PC-3 (cell line): ENCODE measurements around the gene PLXNA3. TPM values are rescaled to one million over a fixed set of nuclear protein-coding genes. Genes with fewer than 3 reads are reported as not detected.

Experiments used
- ATAC-seq: fragments of 200-7000 bp; cut with Tn5 transposase; 2 replicates; pipeline ENCODE4 v1.9.1; 2020; ENCODE audit warnings: mild to moderate bottlenecking, moderate library complexity
- BruUV-seq: library from RNA; stranded (reverse); fragments of 400-500 nt; replicated peaks from 2 replicates; lab custom pipeline; 2021; lab: Mats Ljungman, UMichigan
- CTCF ChIA-PET: fragments of 300-600 bp; sonication (Branson Sonifier 250); formaldehyde crosslinking; loops from one replicate; lab custom pipeline; 2022; ENCODE audit warnings: antibody characterized with exemption; lab: Charles Lee
- POLR2A ChIA-PET: fragments of 300-600 bp; sonication (Branson Sonifier 250); formaldehyde crosslinking; loops from one replicate; lab custom pipeline; 2022; ENCODE audit warnings: antibody characterized with exemption; ENCODE audit not compliant: unreplicated experiment; lab: Charles Lee
- DNase-seq: peaks from one replicate; pipeline ENCODE4 v3.0.0-alpha.2; 2015
- H2AFZ ChIP-seq: fragments of 300-600 bp; sonication (generic); 2 replicates; pipeline ENCODE4 v1.6.0; 2016; ENCODE audit warnings: antibody characterized with exemption, low read length
- H3F3A ChIP-seq: fragments of 300-600 bp; sonication (generic); one replicate; pipeline ENCODE4 v1.6.0; 2017; ENCODE audit warnings: antibody characterized with exemption, low read length, control low read depth, mild to moderate bottlenecking; ENCODE audit not compliant: unreplicated experiment
- H3K27ac ChIP-seq: fragments of 300-600 bp; sonication (generic); 2 replicates; pipeline ENCODE4 v1.5.1; 2016; ENCODE audit warnings: mild to moderate bottlenecking, low read length
- H3K27me3 ChIP-seq: fragments of 300-600 bp; sonication (generic); 2 replicates; pipeline ENCODE4 v1.6.1; 2016; ENCODE audit warnings: low read length, mixed read lengths
- H3K36me3 ChIP-seq: fragments of 300-600 bp; sonication (generic); 2 replicates; pipeline ENCODE4 v1.6.1; 2016; ENCODE audit warnings: low read depth, mixed run types, low read length, mixed read lengths
- H3K4me1 ChIP-seq: fragments of 300-600 bp; sonication (generic); 2 replicates; pipeline ENCODE4 v1.5.1; 2016; ENCODE audit warnings: low read length; ENCODE audit not compliant: insufficient read depth
- H3K4me2 ChIP-seq: fragments of 300-600 bp; sonication (generic); 2 replicates; pipeline ENCODE4 v1.6.0; 2016; ENCODE audit warnings: low read length
- H3K4me3 ChIP-seq: fragments of 300-600 bp; sonication (generic); 2 replicates; pipeline ENCODE4 v1.5.1; 2016; ENCODE audit warnings: mild to moderate bottlenecking, low read length, mixed read lengths
- H3K79me2 ChIP-seq: fragments of 300-600 bp; sonication (generic); 2 replicates; pipeline ENCODE4 v1.6.1; 2017; ENCODE audit warnings: low read length, mixed read lengths
- H3K9ac ChIP-seq: fragments of 300-600 bp; sonication (generic); 2 replicates; pipeline ENCODE4 v1.6.0; 2016; ENCODE audit warnings: mild to moderate bottlenecking, low read length
- H3K9me2 ChIP-seq: fragments of 300-600 bp; sonication (generic); replicated peaks from 2 replicates; pipeline ENCODE4 v1.6.1; 2016; ENCODE audit warnings: mixed run types, low read length, mixed read lengths
- H3K9me3 ChIP-seq: fragments of 300-600 bp; sonication (generic); 2 replicates; pipeline ENCODE4 v1.6.1; 2016; ENCODE audit warnings: low read length, mixed read lengths
- H4K20me1 ChIP-seq: fragments of 300-600 bp; sonication (generic); 2 replicates; pipeline ENCODE4 v1.6.1; 2016; ENCODE audit warnings: low read length, mixed read lengths
- EZH2 ChIP-seq: fragments of 300-600 bp; sonication (generic); IDR thresholded peaks from one replicate; pipeline ENCODE4 v1.6.1; 2017; ENCODE audit warnings: antibody characterized with exemption, mild to moderate bottlenecking, low read length; ENCODE audit not compliant: unreplicated experiment
- EZH2phosphoT487 ChIP-seq: fragments of 300-600 bp; sonication (generic); IDR thresholded peaks from 2 replicates; pipeline ENCODE4 v1.6.1; 2018; ENCODE audit warnings: mild to moderate bottlenecking, antibody characterized with exemption, low read length, borderline replicate concordance
- intact Hi-C: fragments of 100-400 bp; cut with micrococcal nuclease; formaldehyde crosslinking; loops from 2 replicates; pipeline ENCODE4 v1.9.0; 2023
- total RNA-seq: library from RNA; depleted of rRNA; stranded (reverse); fragments of >200 nt; gene quantifications from 2 replicates; pipeline ENCODE4 v1.2.3, GENCODE V29; 2014
- TF ChIP-seq, protein P1 (sequence below): fragments of 300-600 bp; sonication (generic); conservative IDR thresholded peaks from 2 replicates; pipeline ENCODE4 v1.5.1; 2017; ENCODE audit warnings: antibody characterized with exemption, low read depth, mild to moderate bottlenecking, low read length

PLXNA3 gene
- total RNA-seq, 1 experiment from 2014 or later, result 5.3 TPM

DNA sequence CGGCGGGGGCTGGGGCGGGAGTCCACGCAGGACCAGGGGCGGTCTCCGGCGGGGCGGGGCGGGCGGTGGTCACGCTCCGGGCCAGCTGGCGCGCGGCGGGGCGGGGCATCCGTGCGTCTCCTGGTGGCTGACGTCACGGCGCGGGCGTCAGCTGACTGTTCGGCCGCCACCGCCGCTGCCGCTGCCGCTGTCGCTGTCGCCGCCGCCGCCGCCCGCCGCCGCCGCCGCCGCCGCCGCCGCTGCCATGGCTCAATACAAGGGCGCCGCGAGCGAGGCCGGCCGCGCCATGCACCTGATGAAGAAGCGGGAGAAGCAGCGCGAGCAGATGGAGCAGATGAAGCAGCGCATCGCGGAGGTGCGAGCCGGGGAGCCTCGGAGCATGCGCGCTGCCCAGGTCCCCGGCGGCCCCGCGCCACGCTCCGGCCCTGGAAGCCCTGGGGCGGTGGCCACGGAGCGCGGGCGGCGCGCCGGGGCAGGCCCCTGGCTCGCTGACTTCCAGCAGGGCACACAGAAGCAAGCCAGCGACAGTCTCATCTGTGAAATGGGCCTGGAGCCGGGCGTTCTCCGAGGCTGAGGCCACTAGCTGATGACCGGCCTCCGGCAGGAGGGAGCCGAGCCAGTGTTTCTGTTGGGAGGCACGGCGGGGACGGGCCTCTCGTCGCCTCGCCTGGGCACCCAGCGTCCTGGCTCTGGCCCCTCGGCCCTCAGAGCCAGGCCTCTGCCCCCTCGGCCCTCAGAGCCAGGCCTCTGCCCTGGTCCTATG lies 13.9 kb upstream of the PLXNA3 start, which contains the start of gene FAM50A:
Gene FAM50A, plus strand, starts transcription at position 150 of the 763 bp plus-strand sequence. Its CDS starts 95 bp downstream, at position 245.
- Histone ChIP-seq H3K9ac (peak within 1 kb of the TSS; percentile 85), H3K4me1 (peaks cover 23% of the 10 kb centered on the region), H3K4me3 (peak within 1 kb of the TSS; percentile 93), H4K20me1 (no peaks in the 10 kb centered on the region), H3K27me3 (no peaks in the 10 kb centered on the region), H3K27ac (0 out of 2 replicates have a peak within 1 kb of the TSS, but pooled peaks have one; percentile 18), H3K79me2 (peaks cover 34% of the 10 kb centered on the region), H3F3A (no peaks in the 10 kb centered on the region), H3K9me2 (no peaks in the 10 kb centered on the region), H3K36me3 (peaks cover 4% of the 10 kb centered on the region; the same call in 1 of the 2 replicates), H3K9me3 (no peaks in the 10 kb centered on the region), H3K4me2 (peak within 1 kb of the TSS; percentile 93), H2AFZ (peak within 1 kb of the TSS; percentile 74)
- DNase-seq (peak; percentile 61), ATAC-seq (peak; percentile 85)
- no TSS peak for BruUV-seq
- TF ChIP-seq EZH2phosphoT487, result no peak
- TF ChIP-seq, protein P1, sequence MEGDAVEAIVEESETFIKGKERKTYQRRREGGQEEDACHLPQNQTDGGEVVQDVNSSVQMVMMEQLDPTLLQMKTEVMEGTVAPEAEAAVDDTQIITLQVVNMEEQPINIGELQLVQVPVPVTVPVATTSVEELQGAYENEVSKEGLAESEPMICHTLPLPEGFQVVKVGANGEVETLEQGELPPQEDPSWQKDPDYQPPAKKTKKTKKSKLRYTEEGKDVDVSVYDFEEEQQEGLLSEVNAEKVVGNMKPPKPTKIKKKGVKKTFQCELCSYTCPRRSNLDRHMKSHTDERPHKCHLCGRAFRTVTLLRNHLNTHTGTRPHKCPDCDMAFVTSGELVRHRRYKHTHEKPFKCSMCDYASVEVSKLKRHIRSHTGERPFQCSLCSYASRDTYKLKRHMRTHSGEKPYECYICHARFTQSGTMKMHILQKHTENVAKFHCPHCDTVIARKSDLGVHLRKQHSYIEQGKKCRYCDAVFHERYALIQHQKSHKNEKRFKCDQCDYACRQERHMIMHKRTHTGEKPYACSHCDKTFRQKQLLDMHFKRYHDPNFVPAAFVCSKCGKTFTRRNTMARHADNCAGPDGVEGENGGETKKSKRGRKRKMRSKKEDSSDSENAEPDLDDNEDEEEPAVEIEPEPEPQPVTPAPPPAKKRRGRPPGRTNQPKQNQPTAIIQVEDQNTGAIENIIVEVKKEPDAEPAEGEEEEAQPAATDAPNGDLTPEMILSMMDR, result no peak
- no peak for TF ChIP-seq EZH2
- POLR2A ChIA-PET, result no interaction called here
- intact Hi-C loops, result loop anchor here (5.0 kb wide), 1 partner anchor 33 kb away; the partner anchor contains the start of gene LAGE3
- CTCF ChIA-PET, result no interaction called here

DNA sequence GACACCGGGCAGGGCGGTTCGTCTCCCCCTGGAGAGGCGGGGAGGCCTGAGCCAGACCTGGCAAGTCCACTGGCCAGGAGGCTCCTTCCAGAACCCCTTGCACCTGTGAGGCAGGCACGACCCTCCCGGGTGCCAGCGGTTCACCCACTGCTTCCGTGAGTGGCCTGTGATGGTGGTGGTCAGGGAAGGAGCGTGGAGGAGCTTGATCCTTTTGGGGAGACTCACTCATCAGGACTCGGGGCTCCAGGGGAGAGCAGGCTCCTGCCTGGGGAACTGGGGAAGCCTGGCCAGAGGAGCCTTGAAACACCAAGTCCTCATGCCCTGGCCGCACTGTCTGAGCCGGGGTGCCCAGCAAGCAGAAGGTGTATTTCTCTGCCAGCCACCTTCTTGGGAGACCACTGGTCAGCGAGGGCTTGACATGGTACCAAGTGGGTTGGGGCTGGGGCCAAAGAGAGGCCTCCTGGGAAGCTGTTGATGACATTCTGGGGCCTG lies 13.3 kb upstream of the PLXNA3 start:
- no peak overlapping the region for H3K27ac ChIP-seq
- peak overlapping the region; percentile 85 for H3K9ac ChIP-seq
- CTCF ChIA-PET, result no interaction called here
- peak overlapping the region; percentile 93 for H3K4me2 ChIP-seq
- DNase-seq (no peak), ATAC-seq (no peak)
- peaks cover 4% of the 10 kb centered on the region; the same call in 1 of the 2 replicates for H3K36me3 ChIP-seq
- H3K79me2 ChIP-seq, result peaks cover 27% of the 10 kb centered on the region
- H3F3A ChIP-seq, result no peaks in the 10 kb centered on the region
- H4K20me1 ChIP-seq, result no peaks in the 10 kb centered on the region
- H3K4me3 ChIP-seq, result peak overlapping the region; percentile 93
- intact Hi-C loops, result loop anchor here (5.0 kb wide), 1 partner anchor 32 kb away; the partner anchor contains the start of gene LAGE3
- POLR2A ChIA-PET, result no interaction called here
- no peak for TF ChIP-seq EZH2
- no peak for TF ChIP-seq EZH2phosphoT487
- TF ChIP-seq, protein P1, result no peak
- no TSS peak for BruUV-seq
- no peaks in the 10 kb centered on the region for H3K9me2 ChIP-seq
- no peaks in the 10 kb centered on the region for H3K27me3 ChIP-seq
- peaks cover 23% of the 10 kb centered on the region for H3K4me1 ChIP-seq
- H3K9me3 ChIP-seq, result no peaks in the 10 kb centered on the region
- peak overlapping the region; percentile 74; the same call in 1 of the 2 replicates for H2AFZ ChIP-seq
